ENCODE results near the gene KRT79.

Gene KRT79

GRCh38 chr12:52825961-52826360 lies 8.2 kb downstream of the KRT79 start:
- TF ChIP-seq POLR2AphosphoS5 (IDR thresholded peaks at IDR 0.05; ENCODE audit: low read depth) (no peak), GABPA (IDR thresholded peaks at IDR 0.05; ENCODE audit: low read depth) (no peak), CTCF (IDR thresholded peaks at IDR 0.05; ENCODE audit: insufficient read depth, low read length) (no peak), SPI1 (IDR thresholded peaks at IDR 0.05; ENCODE audit: borderline replicate concordance, low read depth) (no peak), REST (IDR thresholded peaks at IDR 0.05; ENCODE audit: insufficient replicate concordance, low read depth) (no peak)
- Histone ChIP-seq H3K4me3 (replicated peaks; ENCODE audit: insufficient read depth, low read length) (no peak overlapping the region), H3K27ac (replicated peaks) (no peak overlapping the region), H3K27me3 (ENCODE audit: insufficient read depth, poor library complexity, severe bottlenecking) (peaks cover under 1% of the 10 kb centered on the region)
- DNase-seq (ENCODE audit: low read depth in 1 of 2, low spot score in 1 of 2) = no peak

- peaks cover 2% of the 10 kb centered on the region for H3K27me3 ChIP-seq (ENCODE audit: insufficient read depth, poor library complexity, severe bottlenecking)
- no peak for DNase-seq (ENCODE audit: low read depth in 1 of 2, low spot score in 1 of 2)
- H3K4me3 ChIP-seq (replicated peaks; ENCODE audit: insufficient read depth, low read length) = no peak overlapping the region
- TF ChIP-seq SPI1 (IDR thresholded peaks at IDR 0.05; ENCODE audit: borderline replicate concordance, low read depth) = no peak
- no peak for TF ChIP-seq POLR2AphosphoS5 (IDR thresholded peaks at IDR 0.05; ENCODE audit: low read depth)
- TF ChIP-seq CTCF (IDR thresholded peaks at IDR 0.05; ENCODE audit: insufficient read depth, low read length) = no peak
- no peak overlapping the region for H3K27ac ChIP-seq (replicated peaks)
Measured at GRCh38 chr12:52824741-52825410, 9.2 kb downstream of the KRT79 start.

- no peak overlapping the region for H3K4me3 ChIP-seq (replicated peaks; ENCODE audit: insufficient read depth, low read length)
- peaks cover 2% of the 10 kb centered on the region for H3K27me3 ChIP-seq (ENCODE audit: insufficient read depth, poor library complexity, severe bottlenecking)
Measured at GRCh38 chr12:52823761-52824450, 10.2 kb downstream of the KRT79 start.

More at GRCh38 chr12:52823761-52824450, 10.2 kb downstream of the KRT79 start:
- no peak overlapping the region for H3K27ac ChIP-seq (replicated peaks)
- no peak for DNase-seq (ENCODE audit: low read depth in 1 of 2, low spot score in 1 of 2)
- TF ChIP-seq GABPA (IDR thresholded peaks at IDR 0.05; ENCODE audit: low read depth) (no peak), SPI1 (IDR thresholded peaks at IDR 0.05; ENCODE audit: borderline replicate concordance, low read depth) (no peak), CTCF (IDR thresholded peaks at IDR 0.05; ENCODE audit: insufficient read depth, low read length) (no peak), REST (IDR thresholded peaks at IDR 0.05; ENCODE audit: insufficient replicate concordance, low read depth) (no peak), POLR2AphosphoS5 (IDR thresholded peaks at IDR 0.05; ENCODE audit: low read depth) (no peak)
